COLO829 (cell line): ENCODE measurements around the gene ASB16.

Source experiments
- DNase-seq: peaks from one replicate; pipeline ENCODE4 v3.0.0; 2012; ENCODE audit warnings: low spot score

The ASB16 gene

DNA sequence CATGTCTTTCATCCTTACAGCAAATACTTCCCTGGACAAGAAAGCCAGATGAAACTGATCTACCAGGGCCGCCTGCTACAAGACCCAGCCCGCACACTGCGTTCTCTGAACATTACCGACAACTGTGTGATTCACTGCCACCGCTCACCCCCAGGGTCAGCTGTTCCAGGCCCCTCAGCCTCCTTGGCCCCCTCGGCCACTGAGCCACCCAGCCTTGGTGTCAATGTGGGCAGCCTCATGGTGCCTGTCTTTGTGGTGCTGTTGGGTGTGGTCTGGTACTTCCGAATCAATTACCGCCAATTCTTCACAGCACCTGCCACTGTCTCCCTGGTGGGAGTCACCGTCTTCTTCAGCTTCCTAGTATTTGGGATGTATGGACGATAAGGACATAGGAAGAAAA is 20.0 kb downstream of the ASB16 start:
- DNase-seq = no peak

DNA sequence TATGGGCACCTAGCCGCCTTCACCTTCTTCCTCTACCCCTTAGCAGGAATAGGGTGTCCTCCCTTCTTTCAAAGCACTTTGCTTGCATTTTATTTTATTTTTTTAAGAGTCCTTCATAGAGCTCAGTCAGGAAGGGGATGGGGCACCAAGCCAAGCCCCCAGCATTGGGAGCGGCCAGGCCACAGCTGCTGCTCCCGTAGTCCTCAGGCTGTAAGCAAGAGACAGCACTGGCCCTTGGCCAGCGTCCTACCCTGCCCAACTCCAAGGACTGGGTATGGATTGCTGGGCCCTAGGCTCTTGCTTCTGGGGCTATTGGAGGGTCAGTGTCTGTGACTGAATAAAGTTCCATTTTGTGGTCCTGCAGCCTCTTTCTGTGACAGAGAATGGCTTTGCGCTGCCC is 20.9 kb downstream of the ASB16 start:
- DNase-seq = no peak

DNA sequence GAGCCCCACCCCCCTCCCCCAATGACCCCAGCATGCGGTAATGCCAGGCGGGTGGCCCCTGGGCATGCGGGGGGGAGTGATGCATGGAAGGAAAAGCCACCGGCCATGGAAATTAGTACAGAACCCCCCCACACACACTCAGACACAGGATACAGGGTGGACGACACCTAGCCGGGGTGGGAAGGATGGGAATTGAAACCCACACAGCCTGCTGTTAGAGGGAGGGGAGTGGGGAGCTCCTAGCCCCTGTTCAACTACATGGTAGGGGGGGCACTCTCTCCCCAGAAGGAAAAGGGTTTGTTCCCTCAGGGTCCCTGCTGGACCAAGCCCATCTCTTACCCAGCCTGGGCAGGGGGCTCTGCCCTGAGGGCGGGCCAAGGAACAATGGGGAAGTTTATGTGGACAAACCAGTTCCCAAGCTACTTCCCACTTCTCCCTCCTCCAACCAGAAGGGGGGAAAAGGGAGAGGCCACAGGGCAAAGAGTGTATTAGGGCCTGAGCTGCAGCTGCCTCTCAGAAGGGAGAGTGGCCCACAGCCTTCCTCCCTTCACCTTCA is 21.5 kb downstream of the ASB16 start:
- no peak for DNase-seq

DNA sequence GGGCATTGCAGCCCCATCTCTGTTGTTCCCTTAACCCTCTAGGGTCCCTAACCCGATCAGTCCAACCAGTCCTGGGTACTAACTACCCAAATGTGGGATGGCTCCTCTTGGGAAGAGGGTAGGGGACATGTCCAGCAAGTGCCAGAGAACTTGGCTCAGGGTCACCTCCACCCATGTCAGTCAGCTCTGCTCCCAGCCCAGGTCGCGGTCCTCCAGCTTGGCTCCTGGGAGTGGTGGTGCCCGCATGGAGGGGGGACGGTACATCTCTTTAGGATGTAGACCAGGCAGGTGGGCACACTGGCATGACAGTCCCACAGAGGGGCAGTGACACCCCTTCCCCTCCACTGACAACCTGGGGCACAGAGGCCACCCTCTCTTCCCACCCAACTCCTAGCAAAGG is 22.2 kb downstream of the ASB16 start:
- no peak for DNase-seq

DNA sequence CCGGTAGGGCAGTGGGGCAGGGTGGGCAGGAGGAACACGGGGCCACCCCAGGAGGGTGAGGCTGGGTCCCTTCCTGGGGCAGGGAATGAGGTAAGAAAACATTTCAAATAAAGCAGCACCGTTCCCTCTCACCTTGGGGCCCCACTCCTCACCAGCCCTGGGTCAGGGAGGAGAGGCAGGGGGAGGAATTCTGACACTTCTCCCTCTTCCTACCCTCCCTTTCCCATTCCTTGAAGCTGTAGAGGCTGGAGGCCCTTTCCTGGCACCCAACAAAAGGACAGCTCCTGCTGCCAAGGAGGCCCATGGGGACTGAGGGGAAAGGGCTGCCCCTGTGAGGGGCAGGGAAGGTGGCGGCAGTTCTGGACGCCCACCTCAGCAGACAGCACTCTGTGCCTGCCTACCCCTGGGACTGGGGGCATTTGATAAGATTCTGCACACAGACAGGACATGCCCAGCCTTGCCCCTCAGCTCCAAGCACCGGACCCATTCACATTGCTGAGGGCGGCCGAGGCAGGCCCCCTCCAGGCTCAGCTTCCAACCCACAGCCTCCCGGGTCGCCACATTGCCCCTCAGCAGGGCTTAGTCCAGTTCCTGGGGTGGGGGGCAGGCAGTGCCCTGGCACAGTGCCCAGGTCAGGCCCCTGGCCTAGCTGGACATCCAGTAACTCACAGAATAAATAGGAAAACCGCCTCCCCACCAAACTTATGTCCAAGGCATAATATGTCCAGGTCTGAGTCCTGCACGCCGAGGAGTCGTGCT is 23.0 kb downstream of the ASB16 start:
- no peak for DNase-seq

DNA sequence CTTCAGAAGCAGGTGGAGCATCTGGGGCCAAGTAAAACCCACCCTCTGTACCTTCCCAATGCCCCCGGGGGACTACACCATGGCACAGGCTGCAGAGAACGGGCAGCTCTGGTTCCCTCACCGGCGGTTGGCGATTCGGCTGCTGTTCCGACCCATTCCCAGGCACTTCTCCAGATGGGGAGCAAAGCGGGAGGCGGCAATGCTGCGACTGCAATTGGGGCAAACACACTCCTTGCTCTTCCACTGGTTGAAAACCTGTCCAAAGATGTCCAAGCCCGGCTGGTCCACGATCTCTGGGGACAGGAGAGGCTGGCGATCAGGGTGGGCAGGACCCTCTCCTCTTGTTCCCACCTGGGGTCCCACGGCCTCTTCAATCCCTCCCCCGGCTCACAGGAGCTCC is 26.6 kb downstream of the ASB16 start:
- DNase-seq = no peak

DNA sequence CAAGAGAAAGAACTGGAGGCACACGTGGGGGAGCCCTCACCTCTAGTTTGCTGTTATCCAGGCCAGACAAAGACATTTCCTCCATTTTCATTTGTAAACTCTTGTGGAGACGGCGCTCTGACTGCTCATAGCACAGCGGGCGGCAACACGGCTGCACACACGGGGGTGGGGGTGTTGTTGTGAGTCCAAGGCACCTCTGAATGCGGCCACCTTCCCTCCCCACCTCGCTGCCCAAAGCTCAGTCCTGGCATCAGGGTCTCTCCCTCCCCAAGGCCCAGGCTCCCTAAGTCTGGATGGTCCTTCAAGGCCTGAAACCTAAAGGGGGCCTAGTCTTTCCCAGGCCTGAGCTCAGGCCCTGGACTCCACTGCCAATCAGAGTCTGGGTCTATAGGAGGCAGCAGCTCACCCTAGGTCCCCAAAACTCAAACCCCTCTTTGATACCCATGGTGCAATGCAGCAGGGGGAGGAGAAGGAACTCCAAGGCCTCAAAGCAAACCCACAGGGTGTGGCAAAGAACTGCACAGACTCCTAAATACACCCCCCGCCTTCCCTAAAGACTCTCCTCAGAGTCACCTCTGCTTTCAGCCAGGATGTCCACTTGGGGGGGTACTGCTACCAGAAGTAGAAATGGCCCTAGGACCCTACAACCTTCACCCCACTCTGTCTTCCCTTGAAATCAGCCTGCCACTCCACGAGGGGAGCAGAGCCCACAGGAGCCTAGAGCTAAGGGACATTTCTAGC is 27.6 kb downstream of the ASB16 start:
- DNase-seq = no peak

DNA sequence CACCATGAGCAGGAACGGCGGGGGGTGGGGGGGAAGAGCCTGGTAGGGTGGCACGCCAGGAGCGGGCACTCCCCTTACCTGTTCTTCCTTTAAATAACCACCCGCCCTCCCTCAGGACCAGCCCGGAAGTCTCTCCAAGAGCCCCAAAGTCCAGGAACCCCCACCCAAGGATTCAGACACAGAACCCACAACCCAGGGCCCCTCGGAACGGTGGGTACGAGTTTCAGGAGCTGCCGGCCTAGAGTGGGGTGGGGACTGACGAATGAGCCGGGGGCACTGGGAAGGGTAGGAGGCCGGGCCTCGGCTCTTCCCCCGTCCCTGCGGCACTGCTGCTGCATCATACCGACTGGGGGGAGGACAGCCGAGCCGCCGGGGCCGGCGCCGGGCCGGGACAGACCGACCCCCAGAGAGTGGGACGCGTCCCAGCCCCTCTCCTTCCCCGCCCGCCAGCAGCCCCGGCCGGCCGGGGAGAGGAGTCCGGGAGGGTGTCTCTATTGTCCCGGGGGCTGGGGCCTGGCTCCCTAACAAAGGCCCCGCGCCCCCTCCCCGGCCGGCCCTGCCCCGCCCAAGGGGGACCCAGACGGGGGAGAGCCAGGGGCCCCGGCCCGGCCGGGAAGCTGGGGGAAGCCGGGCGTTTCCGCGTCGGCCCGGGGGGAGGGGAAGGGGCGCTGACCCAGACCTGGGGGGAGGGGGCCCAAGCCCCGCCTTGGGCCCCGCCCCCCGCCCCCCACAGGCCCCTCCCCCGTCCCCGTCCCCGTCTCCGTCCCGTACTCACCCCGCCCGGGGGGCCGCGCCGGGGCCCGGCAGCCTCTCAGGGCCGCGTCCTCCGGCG is 28.4 kb downstream of the ASB16 start:
- DNase-seq = peak; percentile 72

DNA sequence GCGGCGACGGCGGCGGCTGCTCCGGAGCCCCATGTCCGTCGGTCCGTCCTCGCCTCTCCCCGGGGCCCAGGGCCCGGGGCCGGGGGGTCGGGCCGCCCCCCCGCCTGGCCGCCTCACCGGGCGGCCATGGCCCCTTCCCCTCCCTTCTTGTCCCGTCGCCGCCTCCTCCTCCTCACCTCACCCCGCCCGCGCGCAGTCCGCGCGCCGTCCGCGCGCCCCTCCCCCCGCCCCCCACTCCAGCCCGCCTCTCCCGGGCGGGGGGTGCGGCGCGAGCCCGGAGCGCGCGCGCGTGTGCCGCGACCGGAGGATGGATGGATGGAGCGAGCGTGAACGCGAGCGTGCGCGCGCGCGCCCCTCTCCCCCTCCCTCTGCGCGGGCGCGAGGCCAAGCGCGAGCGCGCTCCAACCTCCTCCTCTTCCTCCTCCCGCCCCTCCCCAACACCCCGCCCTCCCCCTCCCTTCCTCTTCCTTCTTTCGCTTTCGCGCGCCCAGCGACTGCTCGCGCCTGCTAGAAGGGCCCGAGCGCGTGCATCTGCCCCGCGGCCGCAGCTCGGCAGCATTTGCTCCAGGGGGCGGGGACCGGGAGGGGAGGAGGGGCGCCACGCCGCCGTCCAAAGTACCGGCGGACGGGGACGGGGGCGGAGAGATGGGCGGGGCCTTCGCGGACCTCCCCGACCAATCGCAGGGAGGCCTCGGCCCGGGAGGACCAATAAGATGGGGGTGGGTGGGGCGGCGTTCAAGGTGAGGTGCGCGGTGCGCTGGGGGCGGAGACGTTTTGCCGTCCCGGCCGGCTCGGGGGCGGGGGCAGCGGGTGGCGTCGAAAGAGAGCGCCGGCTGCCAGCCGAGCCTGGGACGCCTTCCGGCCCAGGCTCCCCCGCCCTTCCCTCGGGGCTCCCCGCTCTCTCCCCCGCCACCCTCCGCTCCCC is 29.3 kb downstream of the ASB16 start, which contains the start of gene ATXN7L3:
TSS of gene ATXN7L3 (minus strand) at position 332 of the 925 bp plus-strand sequence. CDS start 1,814 bp downstream, outside the sequence.
- DNase-seq = peak; percentile 99

DNA sequence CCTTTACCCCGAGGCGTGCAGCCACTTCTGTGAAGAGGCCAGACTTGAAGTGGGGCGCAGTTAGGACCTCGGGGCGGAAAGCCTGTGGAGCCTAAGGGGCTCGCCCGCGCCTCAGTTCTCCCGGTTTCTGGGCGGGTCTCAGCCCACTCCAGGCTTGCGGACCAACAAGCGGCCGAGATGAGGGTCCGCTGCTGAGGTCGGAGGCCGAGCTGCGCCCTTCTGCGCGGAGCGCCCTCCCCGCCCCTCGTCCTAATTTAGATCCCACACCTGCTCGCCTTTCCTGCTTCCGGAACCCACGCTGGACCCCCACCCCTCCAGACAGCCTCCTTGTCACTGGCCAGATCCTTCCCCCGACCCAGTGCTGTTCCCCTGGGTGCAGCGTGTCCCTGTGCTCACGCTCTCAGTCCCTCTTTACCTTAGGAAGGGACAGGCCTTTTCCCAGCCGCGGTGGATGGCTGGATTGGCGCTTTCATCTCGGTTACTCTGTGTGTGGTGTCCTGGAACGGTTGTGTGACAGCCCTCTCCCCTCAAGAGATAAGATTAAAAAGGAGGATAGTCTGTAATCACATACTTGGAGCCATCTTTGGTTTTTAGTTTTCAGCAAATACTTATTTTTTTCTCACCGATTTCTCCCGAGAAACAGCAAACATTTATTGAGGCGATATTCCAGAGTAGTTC is 30.1 kb downstream of the ASB16 start:
- no peak for DNase-seq

DNA sequence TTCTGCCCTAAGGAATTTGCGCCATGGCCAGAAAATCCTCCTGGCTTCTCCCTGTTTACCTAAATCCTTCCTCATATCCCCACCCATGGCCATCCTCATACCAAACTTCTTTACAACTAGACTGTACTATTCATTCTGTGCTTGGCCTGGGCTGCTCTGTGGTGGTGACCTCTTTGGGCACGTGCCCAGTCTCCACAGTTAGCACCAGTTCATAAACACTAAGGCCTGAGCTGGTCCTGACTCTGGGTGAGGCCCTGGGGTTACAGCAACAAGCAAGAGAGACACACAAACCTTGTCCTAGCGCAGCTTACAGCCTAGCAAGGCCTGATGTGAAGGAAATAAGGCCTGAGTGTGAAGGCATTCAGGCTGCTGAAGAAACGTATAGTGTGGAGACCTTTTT is 32.3 kb downstream of the ASB16 start:
- DNase-seq = no peak

DNA sequence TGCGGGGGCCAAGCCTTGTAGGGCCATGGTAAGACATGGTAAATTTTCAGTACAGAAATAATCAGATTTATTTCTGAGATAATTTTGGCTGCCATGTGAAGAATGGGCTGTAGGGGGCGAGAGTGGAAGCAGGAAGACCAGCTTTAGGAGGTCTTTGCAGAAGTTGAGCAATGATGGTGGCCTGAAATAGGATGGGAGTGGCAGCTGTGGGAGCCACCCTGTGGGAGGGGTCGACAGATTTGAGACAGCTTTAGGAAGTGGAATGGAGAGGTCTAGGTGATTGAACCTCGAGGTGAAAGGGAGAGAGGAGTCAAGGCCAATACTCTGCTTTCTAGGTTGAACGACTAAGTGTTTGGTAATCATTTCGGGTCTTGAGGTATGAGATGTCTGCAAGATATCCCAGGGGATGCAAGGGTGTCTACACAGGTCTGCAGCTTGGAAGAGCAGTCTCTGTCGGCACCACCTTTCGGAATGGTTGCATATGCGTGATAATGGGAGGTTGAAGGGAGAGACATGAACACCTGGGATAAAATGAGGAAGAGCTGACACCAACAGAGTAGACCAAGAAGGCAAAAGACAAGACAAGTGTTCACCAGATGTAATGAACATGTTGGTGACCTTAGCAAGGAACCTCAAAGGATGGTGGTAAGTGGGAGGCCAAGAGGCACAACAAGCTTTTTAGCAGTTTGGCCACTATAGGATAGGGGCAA is 33.4 kb downstream of the ASB16 start:
- DNase-seq = peak; percentile 63

DNA sequence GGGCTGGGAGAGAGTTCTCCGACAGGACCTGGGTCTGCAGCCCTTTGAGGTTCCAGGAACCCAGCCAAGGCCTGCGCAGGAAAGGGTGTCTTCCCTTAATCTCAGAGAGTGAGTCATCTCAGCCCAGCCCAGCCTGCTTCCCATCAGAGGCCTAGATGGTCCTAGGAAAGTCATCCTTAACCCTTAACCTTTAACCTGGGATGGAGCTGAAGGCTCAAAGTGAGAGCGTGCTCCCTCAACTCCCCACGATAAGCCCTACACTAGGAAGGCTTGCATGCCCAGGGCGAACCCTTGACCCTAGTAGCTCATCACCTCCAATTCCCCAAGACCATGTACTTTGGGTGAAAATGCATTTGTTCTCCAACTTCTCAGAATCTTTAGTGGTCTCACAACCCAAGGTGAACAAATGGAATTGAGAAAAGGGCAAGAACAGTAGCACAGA is 34.0 kb downstream of the ASB16 start:
- DNase-seq = no peak

DNA sequence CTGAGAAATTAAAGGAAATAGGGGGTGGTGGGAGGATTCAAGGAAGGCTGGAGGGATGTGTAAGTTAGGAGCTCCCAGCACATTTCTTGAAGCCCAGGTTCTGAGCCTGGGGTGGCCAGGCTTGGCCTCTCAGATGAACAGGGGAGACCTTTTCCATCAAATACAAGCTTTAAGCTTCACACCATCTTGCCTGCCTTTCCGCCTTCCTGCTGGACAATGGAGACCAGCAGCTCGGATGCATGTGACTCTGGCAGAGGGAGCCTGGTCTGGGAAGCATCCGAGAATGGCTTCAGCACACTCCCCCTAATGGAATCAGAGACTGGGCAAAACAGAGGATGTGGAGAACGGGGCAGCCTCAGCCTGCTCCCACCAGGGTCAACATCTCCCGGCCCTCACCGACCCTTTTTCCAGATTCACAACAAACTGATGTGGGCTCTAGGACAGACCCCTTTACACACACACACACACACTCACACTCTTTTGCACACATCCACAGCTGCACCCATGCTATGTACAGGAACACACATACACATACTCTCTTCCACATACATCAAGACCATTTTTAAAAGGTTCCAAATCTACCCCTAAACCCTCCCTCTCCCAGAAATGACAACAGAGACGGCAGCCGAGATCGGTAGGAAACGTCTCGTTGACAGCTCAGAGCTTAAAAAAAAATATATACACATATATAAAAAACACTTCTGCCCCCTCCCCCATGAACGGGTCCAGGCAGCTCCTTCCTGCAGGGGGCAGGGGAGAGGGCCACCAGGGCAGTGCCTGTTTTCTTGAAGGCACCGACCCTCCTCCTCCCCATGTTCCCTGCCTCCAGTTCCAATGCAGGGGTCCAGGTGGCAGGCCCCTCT is 35.7 kb downstream of the ASB16 start:
- no peak for DNase-seq

DNA sequence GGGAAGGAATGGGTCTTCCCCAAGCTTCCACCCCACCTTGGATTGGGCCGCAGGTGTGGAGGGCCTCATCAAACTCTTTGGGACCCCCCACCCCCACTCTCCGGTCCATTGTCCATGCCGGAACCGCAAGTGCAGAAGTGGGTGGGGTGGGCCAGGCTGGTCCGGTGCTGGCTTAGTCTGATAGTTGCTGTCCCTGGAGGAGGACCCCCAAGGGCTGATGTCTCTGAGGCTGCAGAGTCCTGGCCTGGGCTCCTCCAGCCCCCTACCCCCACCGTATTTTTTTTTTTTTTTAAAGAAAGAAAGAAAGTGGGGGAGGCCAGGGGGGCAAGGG is 36.3 kb downstream of the ASB16 start:
- no peak for DNase-seq

DNA sequence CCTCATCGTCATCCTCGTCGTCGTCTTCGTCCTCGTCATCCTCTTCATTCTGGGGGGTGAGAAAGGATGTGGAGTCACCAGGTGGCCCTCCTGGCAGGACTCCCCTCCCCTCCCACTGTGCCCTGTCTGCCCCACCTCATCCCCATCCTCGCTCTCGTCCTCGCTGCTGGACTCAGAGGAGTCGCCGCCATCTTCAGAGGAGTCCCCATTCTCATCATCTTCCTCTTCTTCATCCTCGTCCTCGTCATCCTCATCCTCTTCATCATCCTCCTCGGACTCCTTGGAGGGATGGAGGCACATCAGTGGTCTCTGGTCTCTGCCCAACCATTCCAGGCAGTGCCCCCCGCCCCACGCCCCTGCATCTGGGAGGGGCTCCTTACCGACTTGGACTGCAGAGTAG is 36.8 kb downstream of the ASB16 start:
- no peak for DNase-seq

DNA sequence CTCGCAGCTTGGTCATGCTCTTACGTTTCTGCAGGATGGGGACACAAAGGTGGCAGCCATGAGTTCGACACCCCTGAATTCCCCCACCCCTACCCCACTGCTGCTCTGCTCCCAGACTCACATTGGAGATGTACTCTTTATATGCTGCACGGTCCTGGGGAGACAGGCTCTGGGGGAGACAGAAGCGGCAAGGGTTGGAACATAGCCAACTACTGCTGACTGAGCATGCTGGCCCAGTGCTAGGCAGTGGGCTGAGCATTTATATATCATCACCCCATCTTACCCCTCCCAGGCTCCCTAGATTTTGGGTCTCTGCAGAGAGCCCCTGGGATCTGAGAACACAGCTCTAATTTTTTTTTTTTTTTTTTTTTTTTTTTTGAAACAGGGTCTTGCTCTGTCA is 37.2 kb downstream of the ASB16 start:
- no peak for DNase-seq

DNA sequence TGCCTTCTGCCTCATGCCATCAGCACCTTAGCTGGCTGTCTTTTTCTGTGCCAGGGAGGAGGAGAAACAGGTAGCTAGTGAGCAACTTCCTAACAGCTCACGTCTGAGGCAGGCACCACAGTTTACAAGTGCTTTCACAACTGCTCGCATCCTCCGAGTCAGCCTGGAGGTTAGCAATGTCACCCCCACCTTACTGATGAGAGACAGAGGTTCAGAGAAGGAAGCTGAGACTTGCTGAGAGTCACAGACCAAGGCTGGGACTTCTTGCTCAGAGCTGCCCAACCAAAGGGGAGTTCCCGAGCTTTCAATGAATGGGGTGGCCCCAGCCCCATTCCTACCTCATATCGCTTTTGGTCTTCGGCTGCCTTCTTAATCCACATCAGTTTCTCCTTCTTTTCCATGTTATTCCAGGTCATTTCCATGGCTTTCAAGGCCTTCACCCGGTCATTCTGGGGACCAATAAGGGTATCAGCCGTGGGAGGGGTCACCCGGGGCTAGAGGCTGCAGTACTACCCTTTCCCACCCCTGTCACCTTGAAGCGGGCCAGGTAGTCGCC is 39.4 kb downstream of the ASB16 start:
- no peak for DNase-seq
